ENCODE data around the gene CERK.
A peak's percentile ranks its signal among the peaks of the same experiment; 100 is the strongest.
"Not testable (repeated sequence)": the region's sequence is repeated elsewhere in the genome, so short reads cannot be mapped to it uniquely, and the experiment has no call there.

The CERK gene

DNA sequence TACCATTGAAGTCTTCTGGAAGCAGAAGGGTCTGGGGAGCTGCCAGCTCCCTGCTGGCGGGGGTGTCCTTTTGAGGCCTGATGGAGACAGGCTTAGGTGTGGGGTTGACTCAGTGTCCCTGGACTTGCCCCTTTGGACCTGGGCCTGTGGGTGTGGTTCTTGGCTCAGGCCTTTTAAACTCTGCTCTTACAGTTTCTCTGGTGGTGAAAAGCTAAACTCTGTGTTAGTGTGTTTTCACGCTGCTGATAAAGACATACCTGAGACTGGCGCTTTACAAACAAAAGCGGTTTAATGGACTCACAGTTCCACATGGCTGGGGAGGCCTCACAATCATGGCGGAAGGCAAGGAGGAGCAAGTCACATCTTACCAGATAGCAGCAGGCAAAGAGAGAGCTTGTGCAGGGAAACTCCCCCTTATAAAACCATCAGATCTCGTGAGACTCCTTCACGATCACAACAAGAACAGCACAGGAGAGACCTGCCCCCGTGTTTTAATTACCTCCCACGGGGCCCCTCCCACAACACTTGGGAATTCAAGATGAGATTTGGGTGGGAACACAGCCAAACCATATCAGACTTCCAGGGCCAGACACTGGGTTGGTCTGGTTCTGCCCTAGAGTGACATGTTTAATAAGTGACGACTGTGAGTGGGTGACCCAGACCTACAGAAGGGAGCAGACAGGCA is 91.4 kb downstream of the CERK start:
- Histone ChIP-seq H3K4me1 (ENCODE audit: control extremely low read depth in 1 of 4, control insufficient read depth in 4 of 4, insufficient read depth in 4 of 4, low read length in 3 of 4) (peaks cover 2 to 29% (median 22%) of the 10 kb centered on the region in 4 experiments), H3K27me3 (replicated peaks in 2 of 5; ENCODE audit: control insufficient read depth in 4 of 5, insufficient read depth in 5 of 5, low read length in 4 of 5) (no peaks in the 10 kb centered on the region), H3K36me3 (ENCODE audit: control insufficient read depth in 4 of 4, insufficient read depth in 4 of 4, low read length in 3 of 4) (peaks cover 0 to 18% (median 1%) of the 10 kb centered on the region in 4 experiments), H3K4me3 (ENCODE audit: control insufficient read depth in 1 of 7, extremely low read depth in 1 of 7, insufficient read depth in 4 of 7, low read depth in 2 of 7, low read length in 6 of 7) (no peak overlapping the region), H3K9me3 (ENCODE audit: control extremely low read depth in 1 of 5, control insufficient read depth in 4 of 5, insufficient read depth in 2 of 5, low read depth in 1 of 5, low read length in 4 of 5) (no peaks in the 10 kb centered on the region), H3K27ac (ENCODE audit: insufficient read depth in 1 of 2, low read depth in 1 of 2, low read length in 2 of 2, poor library complexity in 1 of 2, severe bottlenecking in 2 of 2) (no peak overlapping the region)
- POLR2A ChIA-PET: no interaction called here
- WGBS (ENCODE audit: insufficient coverage): 98% methylated on average over 10 of the region's 10 CpGs
- CTCF ChIA-PET: interaction anchor here (1.0 to 1.6 kb wide), 5 partner anchors 10 to 83 kb away, joined by 3 to 9 read pairs (median 4); no protein-coding TSS in a partner anchor
- DNase-seq: no peak

DNA sequence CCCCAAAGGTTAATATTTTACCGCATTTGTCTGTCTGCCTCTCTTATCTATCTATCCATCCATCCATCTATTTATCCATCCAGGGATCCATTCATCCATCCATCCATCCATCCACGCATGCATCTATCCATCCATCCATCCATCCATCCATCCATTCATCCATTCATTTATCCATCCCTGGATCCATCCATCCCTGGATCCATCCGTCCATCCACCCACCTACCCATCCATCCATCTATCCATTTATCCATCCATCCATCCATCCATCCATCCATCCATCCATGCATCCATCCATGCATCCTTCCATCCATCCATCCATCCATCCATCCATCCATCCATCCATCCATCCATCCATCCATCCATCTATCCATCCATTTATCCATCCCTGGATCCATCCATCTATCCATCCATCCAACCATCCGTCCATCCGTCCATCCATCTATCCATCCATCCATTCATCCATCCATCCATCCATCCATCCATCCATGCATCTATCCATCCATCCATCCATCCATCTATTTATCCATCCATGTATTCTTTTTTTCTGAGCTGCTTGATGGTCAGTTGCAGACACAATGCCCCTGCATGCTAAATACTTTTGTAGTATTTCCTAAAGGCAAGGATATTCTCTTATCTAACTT is 95.1 kb downstream of the CERK start:
- POLR2A ChIA-PET; H3K4me3 ChIP-seq (ENCODE audit: control insufficient read depth in 1 of 7, extremely low read depth in 1 of 7, insufficient read depth in 4 of 7, low read depth in 2 of 7, low read length in 6 of 7); H3K4me1 ChIP-seq (ENCODE audit: control extremely low read depth in 1 of 4, control insufficient read depth in 4 of 4, insufficient read depth in 4 of 4, low read length in 3 of 4); DNase-seq; H3K9me3 ChIP-seq (ENCODE audit: control extremely low read depth in 1 of 5, control insufficient read depth in 4 of 5, insufficient read depth in 2 of 5, low read depth in 1 of 5, low read length in 4 of 5); CTCF ChIA-PET; H3K27me3 ChIP-seq (replicated peaks in 2 of 5; ENCODE audit: control insufficient read depth in 4 of 5, insufficient read depth in 5 of 5, low read length in 4 of 5); H3K27ac ChIP-seq (ENCODE audit: insufficient read depth in 1 of 2, low read depth in 1 of 2, low read length in 2 of 2, poor library complexity in 1 of 2, severe bottlenecking in 2 of 2): not testable (repeated sequence)
- H3K36me3 ChIP-seq (ENCODE audit: control insufficient read depth in 4 of 4, insufficient read depth in 4 of 4, low read length in 3 of 4): peaks cover 9 to 41% (median 14%) of the 10 kb centered on the region in 4 experiments
- 91% methylated on average over 5 of the region's 5 CpGs for WGBS (ENCODE audit: insufficient coverage)

DNA sequence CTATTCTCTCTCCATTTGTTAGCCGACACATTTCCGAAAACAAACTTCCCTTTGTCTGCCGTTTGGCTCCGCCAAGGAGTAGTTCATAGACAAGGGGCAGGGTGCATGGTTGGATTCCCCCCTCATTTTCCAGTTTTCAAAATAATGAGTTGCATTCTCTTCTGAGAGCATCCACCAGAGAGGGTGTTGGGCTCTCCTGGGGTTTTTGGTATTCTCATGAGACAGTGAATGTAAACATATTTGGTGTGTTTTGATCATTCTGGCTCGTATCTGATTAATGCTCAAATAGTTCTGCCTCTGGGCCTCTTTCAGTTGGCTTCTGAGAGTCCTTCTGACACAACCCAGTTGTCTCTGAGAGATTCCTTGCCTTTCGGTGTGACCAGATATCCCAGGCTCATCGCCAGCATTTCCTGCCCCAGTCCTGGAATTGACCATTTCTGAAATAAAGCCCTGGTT is 96.2 kb downstream of the CERK start:
- H3K4me1 ChIP-seq (ENCODE audit: control extremely low read depth in 1 of 4, control insufficient read depth in 4 of 4, insufficient read depth in 4 of 4, low read length in 3 of 4): peaks cover 0 to 5% (median 1%) of the 10 kb centered on the region in 4 experiments
- ChIA-PET POLR2A (no interaction called here), CTCF (no interaction called here)
- H3K9me3 ChIP-seq (ENCODE audit: control extremely low read depth in 1 of 5, control insufficient read depth in 4 of 5, insufficient read depth in 2 of 5, low read depth in 1 of 5, low read length in 4 of 5): no peaks in the 10 kb centered on the region
- WGBS (ENCODE audit: insufficient coverage): 95% methylated on average over 6 of the region's 7 CpGs
- H3K4me3 ChIP-seq (ENCODE audit: control insufficient read depth in 1 of 7, extremely low read depth in 1 of 7, insufficient read depth in 4 of 7, low read depth in 2 of 7, low read length in 6 of 7): no peak overlapping the region
- no peak for DNase-seq
- H3K36me3 ChIP-seq (ENCODE audit: control insufficient read depth in 4 of 4, insufficient read depth in 4 of 4, low read length in 3 of 4): peaks cover 10 to 39% (median 16%) of the 10 kb centered on the region in 4 experiments
- no peak overlapping the region for H3K27ac ChIP-seq (ENCODE audit: insufficient read depth in 1 of 2, low read depth in 1 of 2, low read length in 2 of 2, poor library complexity in 1 of 2, severe bottlenecking in 2 of 2)
- no peaks in the 10 kb centered on the region for H3K27me3 ChIP-seq (replicated peaks in 2 of 5; ENCODE audit: control insufficient read depth in 4 of 5, insufficient read depth in 5 of 5, low read length in 4 of 5)

DNA sequence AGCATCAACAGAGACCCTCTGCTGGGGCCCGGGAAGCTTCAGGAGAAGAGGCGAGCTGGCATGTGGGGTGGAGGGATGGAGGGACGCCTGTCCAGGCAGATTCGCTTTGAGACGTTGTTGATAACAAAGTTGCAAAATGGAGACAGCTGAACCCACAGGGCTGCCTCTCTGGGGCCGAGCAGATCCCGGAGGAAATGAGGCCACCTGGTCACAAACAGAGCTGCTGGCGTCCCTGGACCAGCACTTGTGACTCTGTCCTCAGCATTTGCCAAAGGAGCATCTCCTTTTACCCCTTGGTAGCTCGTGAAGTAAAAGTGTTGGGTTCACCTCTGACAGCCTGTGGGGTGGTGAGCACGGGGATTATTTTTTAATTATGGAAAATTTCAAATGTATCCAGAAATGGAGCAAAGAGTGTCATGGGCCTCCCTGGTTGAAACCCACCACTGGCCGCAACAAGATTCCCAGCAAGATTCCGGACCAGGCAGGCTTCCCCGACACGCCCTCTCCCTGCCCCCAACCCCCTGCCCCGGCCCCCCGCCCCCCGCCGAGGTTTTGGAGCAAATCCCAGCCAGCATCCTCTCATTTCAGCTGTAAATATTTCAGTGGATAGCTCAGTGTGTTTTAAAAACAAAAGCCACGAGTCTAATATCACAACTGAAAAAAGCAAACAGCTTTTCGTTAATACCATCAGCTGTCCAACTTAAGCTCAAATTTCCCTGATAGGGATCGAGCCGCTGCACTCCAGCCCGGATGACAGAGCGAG is 97.6 kb downstream of the CERK start:
- ChIA-PET POLR2A (interaction anchor here (1.2 kb wide), 1 partner anchor 8 kb away, joined by 5 read pairs; no protein-coding TSS in a partner anchor), CTCF (interaction anchor here (1.5 kb wide), 1 partner anchor 76 kb away, joined by 9 read pairs; no protein-coding TSS in a partner anchor)
- Histone ChIP-seq H3K9me3 (ENCODE audit: control extremely low read depth in 1 of 5, control insufficient read depth in 4 of 5, insufficient read depth in 2 of 5, low read depth in 1 of 5, low read length in 4 of 5) (no peaks in the 10 kb centered on the region), H3K27me3 (replicated peaks in 2 of 5; ENCODE audit: control insufficient read depth in 4 of 5, insufficient read depth in 5 of 5, low read length in 4 of 5) (no peaks in the 10 kb centered on the region), H3K27ac (ENCODE audit: insufficient read depth in 1 of 2, low read depth in 1 of 2, low read length in 2 of 2, poor library complexity in 1 of 2, severe bottlenecking in 2 of 2) (no peak overlapping the region), H3K36me3 (ENCODE audit: control insufficient read depth in 4 of 4, insufficient read depth in 4 of 4, low read length in 3 of 4) (peaks cover 10 to 44% (median 19%) of the 10 kb centered on the region in 4 experiments), H3K4me3 (ENCODE audit: control insufficient read depth in 1 of 7, extremely low read depth in 1 of 7, insufficient read depth in 4 of 7, low read depth in 2 of 7, low read length in 6 of 7) (no peak overlapping the region), H3K4me1 (ENCODE audit: control extremely low read depth in 1 of 4, control insufficient read depth in 4 of 4, insufficient read depth in 4 of 4, low read length in 3 of 4) (no peaks in the 10 kb centered on the region)
- 95% methylated on average over 15 of the region's 24 CpGs for WGBS (ENCODE audit: insufficient coverage)
- DNase-seq: no peak

DNA sequence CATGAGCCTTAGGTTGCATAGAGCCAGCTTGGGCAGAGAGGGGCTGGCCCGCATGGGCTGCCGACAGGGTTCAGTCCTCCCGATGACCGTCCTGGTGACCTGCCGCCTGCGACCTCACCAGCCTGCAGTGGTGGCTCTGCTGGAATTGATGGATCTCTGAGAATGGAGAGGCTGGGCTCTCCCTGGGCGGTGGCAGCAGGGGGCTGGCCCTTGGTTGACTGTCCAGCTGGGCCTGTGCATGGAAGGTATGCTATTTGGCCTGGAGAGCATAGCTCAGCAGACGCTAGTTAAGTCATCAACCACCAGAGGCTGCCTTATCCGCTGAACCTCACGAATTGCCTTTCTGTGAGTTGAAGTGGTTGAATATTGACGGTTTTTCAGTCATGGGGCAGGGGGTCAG is 98.2 kb downstream of the CERK start:
- H3K27ac ChIP-seq (ENCODE audit: insufficient read depth in 1 of 2, low read depth in 1 of 2, low read length in 2 of 2, poor library complexity in 1 of 2, severe bottlenecking in 2 of 2): no peak overlapping the region
- 98% methylated on average over 9 of the region's 11 CpGs for WGBS (ENCODE audit: insufficient coverage)
- ChIA-PET CTCF (interaction anchor here (1.5 kb wide), 1 partner anchor 76 kb away, joined by 9 read pairs; no protein-coding TSS in a partner anchor), POLR2A (interaction anchor here (1.2 kb wide), 1 partner anchor 9 kb away, joined by 5 read pairs; no protein-coding TSS in a partner anchor)
- no peak for DNase-seq
- no peaks in the 10 kb centered on the region for H3K4me1 ChIP-seq (ENCODE audit: control extremely low read depth in 1 of 4, control insufficient read depth in 4 of 4, insufficient read depth in 4 of 4, low read length in 3 of 4)
- H3K4me3 ChIP-seq (ENCODE audit: control insufficient read depth in 1 of 7, extremely low read depth in 1 of 7, insufficient read depth in 4 of 7, low read depth in 2 of 7, low read length in 6 of 7): no peak overlapping the region
- no peaks in the 10 kb centered on the region for H3K9me3 ChIP-seq (ENCODE audit: control extremely low read depth in 1 of 5, control insufficient read depth in 4 of 5, insufficient read depth in 2 of 5, low read depth in 1 of 5, low read length in 4 of 5)
- peaks cover 10 to 41% (median 19%) of the 10 kb centered on the region in 4 experiments for H3K36me3 ChIP-seq (ENCODE audit: control insufficient read depth in 4 of 4, insufficient read depth in 4 of 4, low read length in 3 of 4)
- H3K27me3 ChIP-seq (replicated peaks in 2 of 5; ENCODE audit: control insufficient read depth in 4 of 5, insufficient read depth in 5 of 5, low read length in 4 of 5): no peaks in the 10 kb centered on the region

DNA sequence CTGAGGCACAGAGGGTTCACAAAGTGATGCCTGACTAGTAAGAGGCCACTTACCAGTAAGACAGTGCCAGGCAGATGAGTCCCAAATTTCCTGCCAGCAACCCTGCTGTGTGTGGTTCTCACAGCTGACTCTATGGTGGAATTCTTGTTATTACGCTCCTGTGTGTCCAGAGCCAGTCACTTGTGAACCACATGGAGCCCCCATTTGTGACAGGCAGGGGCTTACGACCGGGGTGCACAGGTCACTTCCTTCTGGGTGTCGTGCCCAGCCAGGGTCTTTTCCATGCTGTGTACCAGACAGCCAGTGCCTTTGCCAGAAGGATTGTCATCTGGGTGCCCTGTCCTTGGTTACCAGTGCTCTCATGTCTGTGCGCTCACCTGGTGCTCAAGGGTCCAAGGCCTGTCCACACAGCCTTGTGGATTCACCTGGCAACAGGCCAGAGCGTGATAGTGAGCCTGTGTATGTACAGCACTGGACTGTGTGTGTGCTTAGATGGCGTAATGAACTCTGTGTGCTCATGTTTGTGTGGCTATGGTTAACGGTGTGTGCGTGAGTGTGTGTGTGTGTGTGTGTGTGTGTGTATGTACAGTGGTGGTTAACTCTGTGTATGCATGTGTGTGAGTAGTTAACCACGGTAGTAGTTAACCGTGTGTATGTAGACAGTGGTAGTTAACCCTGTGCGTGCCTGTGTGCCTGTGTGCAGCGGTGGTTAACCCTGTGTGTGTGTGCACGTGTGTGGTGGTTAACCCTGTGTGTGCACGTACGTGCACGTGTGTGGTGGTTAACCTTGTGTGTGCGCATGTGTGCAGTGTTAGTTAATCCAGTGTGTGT is 99.2 kb downstream of the CERK start:
- 96% methylated on average over 11 of the region's 18 CpGs for WGBS (ENCODE audit: insufficient coverage)
- ChIA-PET POLR2A (interaction anchor here (1.2 kb wide), 1 partner anchor 10 kb away, joined by 5 read pairs; no protein-coding TSS in a partner anchor), CTCF (no interaction called here)
- Histone ChIP-seq H3K9me3 (ENCODE audit: control extremely low read depth in 1 of 5, control insufficient read depth in 4 of 5, insufficient read depth in 2 of 5, low read depth in 1 of 5, low read length in 4 of 5) (no peaks in the 10 kb centered on the region), H3K27me3 (replicated peaks in 2 of 5; ENCODE audit: control insufficient read depth in 4 of 5, insufficient read depth in 5 of 5, low read length in 4 of 5) (no peaks in the 10 kb centered on the region), H3K27ac (ENCODE audit: insufficient read depth in 1 of 2, low read depth in 1 of 2, low read length in 2 of 2, poor library complexity in 1 of 2, severe bottlenecking in 2 of 2) (no peak overlapping the region), H3K4me3 (ENCODE audit: control insufficient read depth in 1 of 7, extremely low read depth in 1 of 7, insufficient read depth in 4 of 7, low read depth in 2 of 7, low read length in 6 of 7) (no peak overlapping the region), H3K36me3 (ENCODE audit: control insufficient read depth in 4 of 4, insufficient read depth in 4 of 4, low read length in 3 of 4) (peaks cover 10 to 43% (median 18%) of the 10 kb centered on the region in 4 experiments), H3K4me1 (ENCODE audit: control extremely low read depth in 1 of 4, control insufficient read depth in 4 of 4, insufficient read depth in 4 of 4, low read length in 3 of 4) (peaks cover 0 to 6% (median 0%) of the 10 kb centered on the region in 4 experiments)
- peak in 2 of 3 donors; percentile 44 to 59 for DNase-seq
